ENCODE data around the gene ENOX1.

ENOX1 gene

DNA sequence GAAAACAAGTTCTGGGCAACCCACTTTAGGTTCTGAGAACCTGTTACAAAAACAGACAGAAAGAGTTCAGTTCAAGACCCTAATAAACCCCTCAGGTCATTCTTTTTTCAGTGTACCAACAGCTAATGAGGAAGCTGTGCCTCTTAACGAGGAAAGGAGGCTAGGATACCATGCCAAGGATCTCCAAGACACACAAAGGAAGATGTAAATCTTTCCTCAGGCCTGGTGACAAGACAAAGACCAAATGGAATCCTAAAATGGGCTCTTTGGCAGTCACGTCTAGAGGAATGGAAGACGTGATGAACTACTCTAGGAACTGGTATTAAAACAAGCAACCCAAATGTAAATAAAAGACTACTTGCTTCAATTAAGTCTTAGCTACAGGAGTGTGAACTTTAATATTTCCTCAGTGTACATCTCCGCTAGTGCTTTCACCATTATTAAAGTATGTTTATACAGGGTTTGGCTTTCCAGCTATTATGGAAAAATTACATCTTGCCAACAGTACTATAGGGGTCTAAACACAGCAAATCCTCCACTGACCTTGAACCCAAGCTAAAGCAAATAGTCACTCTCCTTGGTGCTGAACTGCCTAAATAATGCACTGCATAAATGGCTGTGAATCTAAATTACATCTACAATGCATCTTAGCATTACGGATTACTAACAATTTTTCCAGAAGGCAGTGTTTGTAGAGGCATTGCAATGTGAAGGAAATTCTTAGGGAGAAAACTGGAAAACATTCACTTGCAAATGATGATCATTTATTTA, 42.3 kb downstream of the ENOX1 start:
- TF ChIP-seq, protein P1, sequence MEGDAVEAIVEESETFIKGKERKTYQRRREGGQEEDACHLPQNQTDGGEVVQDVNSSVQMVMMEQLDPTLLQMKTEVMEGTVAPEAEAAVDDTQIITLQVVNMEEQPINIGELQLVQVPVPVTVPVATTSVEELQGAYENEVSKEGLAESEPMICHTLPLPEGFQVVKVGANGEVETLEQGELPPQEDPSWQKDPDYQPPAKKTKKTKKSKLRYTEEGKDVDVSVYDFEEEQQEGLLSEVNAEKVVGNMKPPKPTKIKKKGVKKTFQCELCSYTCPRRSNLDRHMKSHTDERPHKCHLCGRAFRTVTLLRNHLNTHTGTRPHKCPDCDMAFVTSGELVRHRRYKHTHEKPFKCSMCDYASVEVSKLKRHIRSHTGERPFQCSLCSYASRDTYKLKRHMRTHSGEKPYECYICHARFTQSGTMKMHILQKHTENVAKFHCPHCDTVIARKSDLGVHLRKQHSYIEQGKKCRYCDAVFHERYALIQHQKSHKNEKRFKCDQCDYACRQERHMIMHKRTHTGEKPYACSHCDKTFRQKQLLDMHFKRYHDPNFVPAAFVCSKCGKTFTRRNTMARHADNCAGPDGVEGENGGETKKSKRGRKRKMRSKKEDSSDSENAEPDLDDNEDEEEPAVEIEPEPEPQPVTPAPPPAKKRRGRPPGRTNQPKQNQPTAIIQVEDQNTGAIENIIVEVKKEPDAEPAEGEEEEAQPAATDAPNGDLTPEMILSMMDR (IDR thresholded peaks at IDR 0.05; ENCODE audit: extremely low read depth, insufficient read depth, missing control alignments): no peak
- in situ Hi-C loops (cut with MboI; ENCODE audit: low pct_unique_long_range_greater_than_20kb, low sequenced_read_pairs, unreplicated experiment): no loop called here
- DNase-seq (ENCODE audit: low spot score): no peak

DNA sequence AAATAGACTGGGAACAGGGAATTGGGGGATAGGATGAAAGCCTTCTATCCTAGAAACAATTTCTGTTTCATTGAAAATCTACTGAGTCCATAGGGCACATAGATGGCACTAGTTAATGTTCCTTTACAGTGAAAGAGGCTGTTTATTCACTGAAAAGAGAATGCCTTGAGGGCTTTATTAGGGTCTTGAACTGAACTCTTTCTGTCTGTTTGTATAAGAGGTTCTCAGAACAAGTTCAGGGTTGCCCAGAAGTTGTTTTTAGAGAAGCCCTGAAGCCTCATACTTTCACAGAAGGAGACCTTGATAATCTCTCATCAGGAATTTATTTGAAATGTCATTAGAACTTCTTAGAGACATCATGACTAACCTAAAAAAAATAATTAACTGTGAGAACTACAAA, 43.9 kb downstream of the ENOX1 start:
- DNase-seq (ENCODE audit: low spot score): no peak
- in situ Hi-C loops (cut with MboI; ENCODE audit: low pct_unique_long_range_greater_than_20kb, low sequenced_read_pairs, unreplicated experiment): no loop called here
- TF ChIP-seq, protein P1 (IDR thresholded peaks at IDR 0.05; ENCODE audit: extremely low read depth, insufficient read depth, missing control alignments): no peak

DNA sequence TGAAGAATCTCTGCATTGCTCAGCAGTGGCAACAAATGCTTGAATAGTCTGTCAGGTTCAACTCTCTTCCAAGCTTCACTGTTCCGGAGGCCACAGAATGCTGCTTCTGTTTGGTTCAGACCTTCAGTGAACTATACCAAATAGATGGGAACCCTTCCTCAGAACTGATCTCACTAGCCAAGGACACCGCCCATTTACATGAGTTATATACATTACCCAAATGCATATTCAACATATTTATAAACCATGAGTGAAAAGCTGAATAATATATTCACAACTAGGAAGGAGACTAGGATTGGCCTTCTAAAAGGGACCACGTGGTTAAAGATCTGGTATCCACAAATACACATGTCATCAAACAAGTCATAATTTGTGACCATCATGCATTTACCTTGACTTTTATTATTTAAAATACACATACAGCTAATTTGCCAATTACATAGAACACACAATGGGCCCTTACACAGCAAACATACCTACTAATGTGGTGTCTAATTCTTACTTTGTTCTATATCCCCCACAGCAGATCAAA, 49.3 kb downstream of the ENOX1 start:
- in situ Hi-C loops (cut with MboI; ENCODE audit: low pct_unique_long_range_greater_than_20kb, low sequenced_read_pairs, unreplicated experiment): no loop called here
- DNase-seq (ENCODE audit: low spot score): no peak
- TF ChIP-seq, protein P1 (IDR thresholded peaks at IDR 0.05; ENCODE audit: extremely low read depth, insufficient read depth, missing control alignments): no peak

DNA sequence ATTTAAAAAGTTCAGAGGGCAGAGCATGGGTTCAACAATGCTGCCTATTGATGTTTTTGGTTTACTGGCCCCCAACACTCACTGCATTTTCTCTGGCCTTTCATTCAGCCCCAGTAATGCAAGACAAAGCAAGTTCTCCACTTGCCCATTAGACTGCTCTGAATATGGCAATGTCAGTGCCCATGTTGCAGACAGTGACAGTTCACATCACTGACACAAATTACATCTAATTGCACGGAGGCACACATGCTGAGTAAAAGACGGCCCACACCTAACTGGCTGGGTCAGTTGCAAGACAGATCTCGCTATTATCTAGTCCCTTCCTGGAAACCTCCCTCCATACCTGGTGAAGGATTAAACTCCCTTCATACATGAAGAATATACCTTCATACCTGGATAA, 54.0 kb downstream of the ENOX1 start:
- DNase-seq (ENCODE audit: low spot score): no peak
- in situ Hi-C loops (cut with MboI; ENCODE audit: low pct_unique_long_range_greater_than_20kb, low sequenced_read_pairs, unreplicated experiment): no loop called here

DNA sequence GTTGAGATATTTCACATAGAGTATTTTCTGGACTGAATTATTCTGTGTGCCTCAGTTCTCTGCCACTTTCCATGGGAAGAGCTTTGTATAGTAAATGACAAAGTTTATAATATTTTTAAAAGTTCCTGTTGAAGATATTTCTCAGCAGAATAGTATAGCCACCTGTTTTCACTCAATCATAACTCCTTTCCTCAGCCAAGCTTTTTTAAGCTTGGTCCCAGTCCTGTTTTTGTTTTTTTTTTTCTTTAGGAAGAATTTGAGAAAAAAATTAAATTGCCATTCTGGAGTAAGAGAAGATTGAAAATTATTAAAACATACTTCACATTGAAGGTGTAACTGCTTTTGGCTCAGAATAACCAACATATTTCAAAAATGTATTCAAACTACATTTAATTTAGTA, 55.5 kb downstream of the ENOX1 start:
- TF ChIP-seq, protein P1 (IDR thresholded peaks at IDR 0.05; ENCODE audit: extremely low read depth, insufficient read depth, missing control alignments): no peak
- DNase-seq (ENCODE audit: low spot score): no peak
- in situ Hi-C loops (cut with MboI; ENCODE audit: low pct_unique_long_range_greater_than_20kb, low sequenced_read_pairs, unreplicated experiment): no loop called here

More for the DNA sequence above, 54.0 kb downstream of the ENOX1 start:
- TF ChIP-seq, protein P1 (IDR thresholded peaks at IDR 0.05; ENCODE audit: extremely low read depth, insufficient read depth, missing control alignments): no peak

DNA sequence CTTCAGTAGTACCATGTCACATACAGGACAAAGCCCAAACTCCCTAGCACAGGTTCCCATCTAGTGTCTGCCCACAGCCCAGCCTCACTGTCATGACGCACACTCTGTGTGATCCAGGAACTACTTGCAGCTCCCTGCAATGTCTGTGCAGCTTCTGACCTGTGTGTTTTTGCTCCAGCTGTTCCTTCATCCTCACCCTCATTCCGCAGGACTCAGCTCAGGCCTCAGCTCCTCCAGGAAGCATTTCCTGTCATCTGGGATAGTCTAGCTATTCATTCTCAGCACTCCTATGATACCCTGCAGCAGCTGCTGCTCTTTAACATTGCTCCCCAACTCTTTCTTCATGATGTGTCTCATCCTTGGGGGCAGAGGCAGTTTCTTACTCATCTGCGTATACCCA, 56.1 kb downstream of the ENOX1 start:
- TF ChIP-seq, protein P1 (IDR thresholded peaks at IDR 0.05; ENCODE audit: extremely low read depth, insufficient read depth, missing control alignments): no peak
- in situ Hi-C loops (cut with MboI; ENCODE audit: low pct_unique_long_range_greater_than_20kb, low sequenced_read_pairs, unreplicated experiment): no loop called here
- no peak for DNase-seq (ENCODE audit: low spot score)
